ENCODE measurements around the gene DGKG.

DGKG gene

DNA sequence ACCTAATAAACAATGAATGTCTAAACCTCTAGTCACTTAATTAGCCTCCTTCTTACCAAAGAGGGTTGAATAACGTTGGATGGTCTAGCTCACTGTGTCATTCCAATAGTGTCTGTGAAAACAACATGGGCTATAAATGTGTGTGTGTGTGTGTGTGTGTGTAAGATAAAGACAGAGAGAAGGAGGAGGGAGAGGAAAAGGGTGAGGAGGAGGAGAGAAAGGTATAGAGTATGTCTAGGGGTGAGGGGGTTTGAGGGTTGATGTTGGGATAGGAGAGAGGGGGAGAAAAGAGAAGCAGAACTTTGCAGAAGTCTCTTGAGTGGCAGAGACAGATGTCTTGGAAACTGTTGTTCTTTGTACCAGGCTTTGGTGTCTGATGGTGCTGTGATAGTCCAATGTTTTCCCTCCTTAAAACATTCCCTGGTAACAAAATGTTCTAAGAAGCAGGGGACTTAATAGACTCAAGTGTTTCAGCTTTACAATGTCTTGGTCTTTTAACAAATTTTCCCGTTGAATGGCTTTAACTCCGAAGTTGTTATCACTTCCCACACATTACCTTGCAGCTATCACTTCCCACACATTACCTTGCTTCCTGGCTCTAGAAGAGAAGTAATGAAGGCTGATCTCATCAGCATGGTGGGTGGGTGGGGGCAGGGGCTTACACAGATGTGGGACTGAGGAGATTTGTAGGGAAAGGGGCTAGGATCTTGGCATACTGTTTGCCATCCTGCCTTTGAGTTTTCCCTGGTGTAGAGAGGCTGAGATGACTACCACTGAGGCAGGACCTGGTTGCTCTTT lies 195.3 kb downstream of the DGKG start:
- H3K4me3 ChIP-seq (ENCODE audit: low read length) = no peak overlapping the region
- TF ChIP-seq, protein P1, sequence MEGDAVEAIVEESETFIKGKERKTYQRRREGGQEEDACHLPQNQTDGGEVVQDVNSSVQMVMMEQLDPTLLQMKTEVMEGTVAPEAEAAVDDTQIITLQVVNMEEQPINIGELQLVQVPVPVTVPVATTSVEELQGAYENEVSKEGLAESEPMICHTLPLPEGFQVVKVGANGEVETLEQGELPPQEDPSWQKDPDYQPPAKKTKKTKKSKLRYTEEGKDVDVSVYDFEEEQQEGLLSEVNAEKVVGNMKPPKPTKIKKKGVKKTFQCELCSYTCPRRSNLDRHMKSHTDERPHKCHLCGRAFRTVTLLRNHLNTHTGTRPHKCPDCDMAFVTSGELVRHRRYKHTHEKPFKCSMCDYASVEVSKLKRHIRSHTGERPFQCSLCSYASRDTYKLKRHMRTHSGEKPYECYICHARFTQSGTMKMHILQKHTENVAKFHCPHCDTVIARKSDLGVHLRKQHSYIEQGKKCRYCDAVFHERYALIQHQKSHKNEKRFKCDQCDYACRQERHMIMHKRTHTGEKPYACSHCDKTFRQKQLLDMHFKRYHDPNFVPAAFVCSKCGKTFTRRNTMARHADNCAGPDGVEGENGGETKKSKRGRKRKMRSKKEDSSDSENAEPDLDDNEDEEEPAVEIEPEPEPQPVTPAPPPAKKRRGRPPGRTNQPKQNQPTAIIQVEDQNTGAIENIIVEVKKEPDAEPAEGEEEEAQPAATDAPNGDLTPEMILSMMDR (conservative IDR thresholded peaks at IDR 0.05; ENCODE audit: low read depth, low read length) = no peak
- DNase-seq (ENCODE audit: low read depth) = no peak

DNA sequence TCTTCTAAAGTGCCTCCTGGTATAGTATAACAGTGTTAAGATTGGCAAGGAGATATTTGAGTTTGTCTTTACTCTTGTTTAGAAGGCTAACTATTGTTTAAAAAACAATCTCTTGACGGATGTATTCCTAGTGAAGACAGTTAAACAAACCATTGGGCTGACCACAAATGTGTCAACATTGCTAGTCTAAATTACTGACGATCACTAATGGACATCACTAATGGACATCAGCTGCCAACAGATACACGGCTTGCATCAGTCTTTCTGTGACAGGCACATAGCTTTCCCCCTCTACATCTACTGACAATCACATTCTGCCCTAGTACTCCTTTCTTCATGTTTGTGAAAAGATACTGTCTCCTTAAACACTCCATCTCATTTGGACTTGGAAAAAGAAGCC lies 196.0 kb downstream of the DGKG start:
- H3K4me3 ChIP-seq (ENCODE audit: low read length) = no peak overlapping the region
- TF ChIP-seq, protein P1 (conservative IDR thresholded peaks at IDR 0.05; ENCODE audit: low read depth, low read length) = no peak
- no peak for DNase-seq (ENCODE audit: low read depth)

DNA sequence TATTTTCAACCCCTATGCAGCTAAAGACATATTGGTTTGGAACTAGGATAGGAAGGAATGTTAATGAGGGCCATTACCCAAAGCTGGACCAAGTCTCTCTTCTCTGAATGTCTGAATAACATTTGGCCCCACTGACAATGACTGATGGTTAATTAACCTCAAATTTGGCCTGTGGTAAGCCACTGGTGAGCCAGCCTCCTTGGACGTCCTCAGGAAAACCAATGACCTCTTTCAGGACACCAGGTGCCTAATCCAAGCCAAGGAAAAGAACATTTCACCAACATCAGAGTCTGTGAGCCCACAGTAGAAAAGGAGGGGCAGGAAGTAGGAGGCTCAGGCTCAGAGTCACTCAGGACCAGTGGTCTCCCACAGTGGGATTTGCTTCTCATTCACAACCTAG lies 196.7 kb downstream of the DGKG start:
- H3K4me3 ChIP-seq (ENCODE audit: low read length) = no peak overlapping the region
- TF ChIP-seq, protein P1 (conservative IDR thresholded peaks at IDR 0.05; ENCODE audit: low read depth, low read length) = no peak
- no peak for DNase-seq (ENCODE audit: low read depth)

DNA sequence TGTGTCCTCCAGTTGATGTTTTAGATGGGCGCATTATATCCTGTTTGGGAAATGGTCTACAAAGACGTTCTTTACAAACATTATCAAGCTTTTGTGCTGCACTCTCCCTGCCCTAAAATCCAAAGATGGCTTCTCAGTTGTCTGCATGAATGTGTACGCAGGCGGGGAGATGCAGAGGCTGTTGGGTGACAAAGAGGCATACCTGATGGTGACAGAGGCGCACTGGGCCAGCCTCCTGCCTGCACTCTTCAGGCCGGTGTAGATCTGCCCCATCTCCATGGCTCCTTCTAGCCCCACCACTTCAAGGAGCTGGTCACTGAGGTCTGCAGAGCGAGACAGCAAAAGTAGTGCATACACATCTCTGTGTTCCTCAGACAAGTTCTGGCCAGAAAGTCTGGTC lies 197.3 kb downstream of the DGKG start:
- no peak for DNase-seq (ENCODE audit: low read depth)
- H3K4me3 ChIP-seq (ENCODE audit: low read length) = no peak overlapping the region
- TF ChIP-seq, protein P1 (conservative IDR thresholded peaks at IDR 0.05; ENCODE audit: low read depth, low read length) = no peak

DNA sequence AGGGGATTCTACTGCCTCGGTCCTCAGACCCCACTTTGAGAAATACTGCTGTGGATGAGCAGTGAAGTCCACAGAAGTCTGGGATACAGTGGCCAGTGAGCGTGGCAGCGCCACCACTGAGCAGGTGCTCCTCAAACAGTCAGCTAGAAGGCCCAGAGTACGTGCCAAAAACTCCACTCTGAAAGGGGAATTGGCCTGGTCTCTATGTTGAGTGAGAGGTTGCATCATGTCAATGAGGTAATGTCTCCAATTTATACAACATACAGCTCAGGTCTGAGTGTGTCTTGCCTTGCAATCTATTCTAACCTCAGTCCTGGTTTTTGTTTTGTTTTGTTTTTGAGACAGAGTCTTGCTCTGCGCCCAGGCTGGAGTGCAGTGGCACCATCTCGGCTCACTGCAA lies 199.8 kb downstream of the DGKG start:
- TF ChIP-seq, protein P1 (conservative IDR thresholded peaks at IDR 0.05; ENCODE audit: low read depth, low read length) = no peak
- no peak overlapping the region for H3K4me3 ChIP-seq (ENCODE audit: low read length)
- DNase-seq (ENCODE audit: low read depth) = no peak

DNA sequence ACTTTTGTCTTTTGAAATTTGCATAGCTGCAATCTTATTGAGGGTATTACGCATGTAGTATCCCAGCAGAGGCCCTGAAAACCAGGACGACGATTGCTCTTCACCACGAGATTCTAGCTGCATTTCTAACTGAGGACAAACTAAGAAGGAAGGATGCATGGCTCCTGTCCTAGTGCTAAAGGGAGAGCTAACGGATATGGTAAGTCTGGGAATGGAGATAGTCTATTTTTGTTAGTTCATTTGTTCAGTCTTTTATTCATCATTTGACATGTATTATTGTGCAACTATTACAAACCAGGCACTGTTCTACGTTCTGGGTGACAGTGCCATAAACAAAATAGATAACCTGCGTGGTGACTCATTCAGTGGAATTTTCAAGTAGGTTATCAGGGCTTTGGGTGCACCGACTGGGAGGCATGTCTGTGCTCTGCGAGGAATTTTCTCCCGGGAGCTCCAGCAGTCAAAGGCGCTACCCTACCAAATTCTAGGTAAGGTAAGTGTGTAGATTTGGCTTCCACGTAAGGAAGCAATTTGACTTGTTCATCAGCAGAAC lies 201.3 kb downstream of the DGKG start:
- TF ChIP-seq, protein P1 (conservative IDR thresholded peaks at IDR 0.05; ENCODE audit: low read depth, low read length) = no peak

DNA sequence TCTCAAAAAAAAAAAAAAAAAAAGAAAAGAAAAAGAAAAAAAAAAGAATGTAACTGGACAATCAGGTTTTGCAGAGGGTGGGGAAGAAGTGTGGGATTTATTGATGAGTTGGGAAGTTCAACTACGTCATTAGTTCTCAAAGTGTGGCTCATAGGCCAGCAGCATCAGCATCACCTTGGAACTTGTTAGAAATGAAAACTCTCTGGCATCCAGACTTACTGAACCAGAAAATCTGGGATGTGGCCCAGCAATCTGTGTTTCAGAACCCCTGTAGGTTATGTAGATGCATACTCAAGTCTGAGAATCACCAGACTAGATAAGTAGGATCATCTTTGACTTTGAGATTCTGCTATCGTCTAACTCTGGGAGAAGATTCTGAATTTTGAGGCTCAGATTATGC lies 207.4 kb downstream of the DGKG start:
- no peak overlapping the region for H3K4me3 ChIP-seq (ENCODE audit: low read length)
- no peak for DNase-seq (ENCODE audit: low read depth)
- TF ChIP-seq, protein P1 (conservative IDR thresholded peaks at IDR 0.05; ENCODE audit: low read depth, low read length) = no peak

More for the DNA sequence above, 201.3 kb downstream of the DGKG start:
- no peak overlapping the region for H3K4me3 ChIP-seq (ENCODE audit: low read length)
- DNase-seq (ENCODE audit: low read depth) = no peak

Measured in retinal pigment epithelial cell (primary cell).